T-cell (primary cell): Measurements from ENCODE around the gene HSP90AB1. TPM values are rescaled to one million over a fixed set of nuclear protein-coding genes. Genes with fewer than 3 reads are reported as not detected.
A peak's percentile ranks its signal among the peaks of the same experiment; 100 is the strongest.

Source experiments
- ATAC-seq, 4 experiments: fragments of 200-7000 bp in 3 of 4; fragments of 150-1000 bp in 1 of 4; cut with Tn5 transposase; replicated peaks in 1 of 4; 1 replicate in 3 of 4; 2 replicates in 1 of 4; pipeline ENCODE4 v1.10.0; 2021; ENCODE audit warnings: moderate library complexity in 3 of 4, mild to moderate bottlenecking in 2 of 4, moderate number of reproducible peaks in 1 of 4
- CTCF ChIA-PET, 2 donors: fragments of 300-600 bp; sonication (Branson Sonifier 250); formaldehyde crosslinking; loops; one replicate each; lab custom pipeline; 2022; ENCODE audit warnings: antibody characterized with exemption in 2 of 2; lab: Charles Lee
- POLR2A ChIA-PET, 2 donors: fragments of 300-600 bp; sonication (Branson Sonifier 250); formaldehyde crosslinking; loops; one replicate each; lab custom pipeline; 2022; ENCODE audit warnings: antibody characterized with exemption in 2 of 2; lab: Charles Lee
- DNase-seq, 35 experiments: peaks; one replicate each; pipeline versions ENCODE4 v3.0.0 to v3.0.0-alpha.2; 2013 to 2023
- H3K27ac ChIP-seq: one replicate; pipeline ENCODE4 v1.5.1; 2013; ENCODE audit warnings: low read length
- H3K27me3 ChIP-seq, 2 experiments: replicated peaks in 1 of 2; 1 replicate in 1 of 2; 2 replicates in 1 of 2; pipeline versions ENCODE4 v1.6.1 to v1.7.0; 2013; ENCODE audit warnings: low read length in 1 of 2, mixed read lengths in 1 of 2; ENCODE audit not compliant: control insufficient read depth in 2 of 2, insufficient read depth in 2 of 2; ENCODE audit errors: extremely low read depth in 1 of 2
- H3K36me3 ChIP-seq, 2 donors: 1 replicate in 1 of 2; 2 replicates in 1 of 2; pipeline versions ENCODE4 v1.6.1 to v1.7.0; 2013; ENCODE audit warnings: low read length in 1 of 2; ENCODE audit not compliant: control insufficient read depth in 2 of 2, insufficient read depth in 1 of 2; ENCODE audit errors: extremely low read depth in 1 of 2
- H3K4me1 ChIP-seq, 2 experiments: 1 replicate in 1 of 2; 2 replicates in 1 of 2; pipeline versions ENCODE4 v1.6.1 to v1.7.0; 2013; ENCODE audit warnings: low read length in 2 of 2, mixed read lengths in 1 of 2; ENCODE audit not compliant: insufficient read depth in 2 of 2, control insufficient read depth in 1 of 2; ENCODE audit errors: extremely low read depth in 1 of 2
- H3K4me3 ChIP-seq, 2 donors: 1 replicate in 1 of 2; 2 replicates in 1 of 2; pipeline versions ENCODE4 v1.5.1 to v1.7.0; 2013; ENCODE audit warnings: mild to moderate bottlenecking in 2 of 2, low read length in 1 of 2, moderate library complexity in 1 of 2; ENCODE audit not compliant: control insufficient read depth in 1 of 2; ENCODE audit errors: extremely low read depth in 1 of 2
- H3K9me3 ChIP-seq: 2 replicates; pipeline ENCODE4 v1.7.0; 2013
- H3K27ac Mint-ChIP-seq, 2 donors: one replicate each; pipeline ENCODE4 v1.8.0; 2020 to 2021; ENCODE audit warnings: mild to moderate bottlenecking in 2 of 2, mixed read lengths in 2 of 2
- H3K27me3 Mint-ChIP-seq, 2 donors: one replicate each; pipeline ENCODE4 v1.8.0; 2021 to 2022; ENCODE audit warnings: mixed read lengths in 2 of 2
- H3K36me3 Mint-ChIP-seq: one replicate; pipeline ENCODE4 v1.8.0; 2021; ENCODE audit warnings: mixed read lengths
- H3K4me1 Mint-ChIP-seq, 3 donors: one replicate each; pipeline ENCODE4 v1.8.0; 2020 to 2022; ENCODE audit warnings: mixed read lengths in 3 of 3, mild to moderate bottlenecking in 1 of 3
- H3K4me3 Mint-ChIP-seq, 3 donors: one replicate each; pipeline ENCODE4 v1.8.0; 2020 to 2022; ENCODE audit warnings: mild to moderate bottlenecking in 3 of 3, mixed read lengths in 3 of 3, moderate library complexity in 3 of 3
- H3K9me3 Mint-ChIP-seq, 3 donors: one replicate each; pipeline ENCODE4 v1.8.0; 2020 to 2022; ENCODE audit warnings: mixed read lengths in 3 of 3
- WGBS: methylation state at CpG from one replicate; pipeline ENCODE4 v1.1.5; 2013; ENCODE audit warnings: missing lambda C conversion rate; ENCODE audit not compliant: insufficient coverage; 5-methylcytosine and 5-hydroxymethylcytosine counted together
- total RNA-seq, 35 experiments: library from RNA in 6 of 35; stranded (reverse) in 6 of 35; fragments of 120-200 nt in 1 of 35; gene quantifications; one replicate each; pipeline versions ENCODE4 v1.2.1 to v1.2.4 and lab custom pipeline; 2013 to 2026

The HSP90AB1 gene
- total RNA-seq, 5 donors from 2014 or later (not counting 1 experiment from before 2014, with no cell fraction given): 394 to 454 (median 404) TPM

- H3K4me1 Mint-ChIP-seq: peaks cover 38 to 66% (median 48%) of the 10 kb centered on the region in 3 donors
- ChIA-PET CTCF (interaction anchor here (0.6 to 0.8 kb wide), 2 partner anchors 17 to 18 kb away, joined by 3 to 5 read pairs; partner anchors contain the start of gene HSP90AB1 (in 1 of the 2)), POLR2A (interaction anchor here in 1 of 2 donors (0.9 kb wide), 1 partner anchor 12 kb away, joined by 7 read pairs; no protein-coding TSS in a partner anchor)
- peaks cover 5% of the 10 kb centered on the region for H3K36me3 Mint-ChIP-seq
- Histone ChIP-seq H3K27ac (peak within 1 kb of the TSS; percentile 87), H3K36me3 (peaks cover 0 to 7% of the 10 kb centered on the region in 2 donors), H3K9me3 (no peaks in the 10 kb centered on the region), H3K4me1 (peaks cover 17 to 46% of the 10 kb centered on the region in 2 experiments), H3K27me3 (peaks cover 0 to 21% of the 10 kb centered on the region in 2 experiments), H3K4me3 (peak within 1 kb of the TSS; percentile 79 to 82)
- DNase-seq: peak; percentile 80 to 97 (median 92)
- H3K27ac Mint-ChIP-seq: peak within 1 kb of the TSS; percentile 90 to 98
- H3K4me3 Mint-ChIP-seq: peak within 1 kb of the TSS; percentile 88 to 95 (median 93)
- ATAC-seq: peak; percentile 76 to 84 (median 80)
- peaks cover 5 to 19% of the 10 kb centered on the region in 2 donors for H3K27me3 Mint-ChIP-seq
- no peaks in the 10 kb centered on the region for H3K9me3 Mint-ChIP-seq
- WGBS: under 1% methylated on average over 65 of the region's 72 CpGs
Observed at GRCh38 chr6:44265007-44265721, 18.3 kb downstream of the HSP90AB1 start, which contains the start of gene NFKBIE. NFKBIE (minus strand) TSS chr6:44265551; CDS start chr6:44265346, 205 bp downstream.

DNA sequence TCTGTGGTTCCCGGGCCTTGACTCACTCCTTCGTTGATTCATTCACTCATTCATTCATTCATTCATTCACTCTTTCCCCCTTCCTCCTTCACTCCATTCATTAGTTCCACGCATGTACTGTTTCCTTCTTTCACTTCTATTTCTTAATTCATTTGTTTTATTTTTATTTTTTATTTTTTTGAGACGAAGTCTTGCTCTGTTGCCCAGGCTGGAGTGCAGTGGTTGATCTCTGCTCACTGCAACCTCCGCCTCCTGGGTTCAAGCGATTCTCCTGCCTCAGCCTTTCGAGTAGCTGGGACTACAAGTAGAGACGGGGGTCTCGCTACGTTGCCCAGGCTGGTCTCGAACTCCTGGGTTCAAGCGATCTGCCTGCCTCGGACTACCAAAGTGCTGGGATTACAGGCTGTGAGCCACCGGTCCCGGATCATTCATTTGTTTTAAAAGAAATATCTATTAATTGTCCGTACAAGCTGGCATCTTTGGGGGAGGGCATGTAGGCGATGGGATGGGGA lies 18.9 kb downstream of the HSP90AB1 start:
- Mint-ChIP-seq H3K27me3 (peaks cover 5 to 19% of the 10 kb centered on the region in 2 donors), H3K9me3 (no peaks in the 10 kb centered on the region), H3K36me3 (peaks cover 5% of the 10 kb centered on the region), H3K27ac (peak overlapping the region; percentile 80), H3K4me1 (peaks cover 38 to 65% (median 47%) of the 10 kb centered on the region in 3 donors), H3K4me3 (peak overlapping the region; percentile 88 to 95 (median 93))
- peaks cover 17 to 46% of the 10 kb centered on the region in 2 experiments for H3K4me1 ChIP-seq
- ATAC-seq (no peak), DNase-seq (no peak)
- CTCF ChIA-PET: interaction anchor here in 1 of 2 donors (0.6 kb wide), 1 partner anchor 19 kb away, joined by 3 read pairs; the partner anchor contains the start of gene HSP90AB1
- no peaks in the 10 kb centered on the region for H3K9me3 ChIP-seq
- peaks cover 0 to 23% of the 10 kb centered on the region in 2 experiments for H3K27me3 ChIP-seq
- peaks cover 0 to 3% of the 10 kb centered on the region in 2 donors for H3K36me3 ChIP-seq
- peak overlapping the region; percentile 87 for H3K27ac ChIP-seq
- peak overlapping the region in 1 of 2 donors; percentile 82 for H3K4me3 ChIP-seq
- WGBS: 64% methylated on average over 12 of the region's 17 CpGs
- POLR2A ChIA-PET: no interaction called here

- DNase-seq: no peak
- POLR2A ChIA-PET: interaction anchor here in 1 of 2 donors (0.5 kb wide), 1 partner anchor 61 kb away, joined by 3 read pairs; no protein-coding TSS in a partner anchor
Observed at GRCh38 chr6:44266347-44266746, 19.4 kb downstream of the HSP90AB1 start.

GRCh38 chr6:44267252-44267651 lies 20.4 kb downstream of the HSP90AB1 start:
- DNase-seq (no peak), ATAC-seq (no peak)
- peak overlapping the region in 1 of 2 donors; percentile 23 for H3K27ac Mint-ChIP-seq
- Histone ChIP-seq H3K27ac (no peak overlapping the region), H3K36me3 (peaks cover 0 to under 1% of the 10 kb centered on the region in 2 donors), H3K9me3 (no peaks in the 10 kb centered on the region), H3K4me3 (no peak overlapping the region), H3K4me1 (peaks cover 17 to 43% of the 10 kb centered on the region in 2 experiments), H3K27me3 (peaks cover 7 to 37% of the 10 kb centered on the region in 2 experiments)
- H3K36me3 Mint-ChIP-seq: no peaks in the 10 kb centered on the region
- H3K4me1 Mint-ChIP-seq: peaks cover 33 to 58% (median 45%) of the 10 kb centered on the region in 3 donors
- 80% methylated on average over 3 of the region's 10 CpGs for WGBS
- H3K27me3 Mint-ChIP-seq: peaks cover 17 to 32% of the 10 kb centered on the region in 2 donors
- H3K4me3 Mint-ChIP-seq: no peak overlapping the region
- H3K9me3 Mint-ChIP-seq: no peaks in the 10 kb centered on the region
- ChIA-PET POLR2A (no interaction called here), CTCF (interaction anchor here (0.6 to 1.6 kb wide), 7 partner anchors 28 to 171 kb away, joined by 3 to 9 read pairs (median 5); partner anchors contain the start of genes AARS2 (in 1 of the 2) and SLC29A1 (in 1 of the 2))

More at GRCh38 chr6:44266347-44266746, 19.4 kb downstream of the HSP90AB1 start:
- peaks cover 2 to 28% of the 10 kb centered on the region in 2 experiments for H3K27me3 ChIP-seq
- no peak for ATAC-seq
- no peaks in the 10 kb centered on the region for H3K36me3 Mint-ChIP-seq
- CTCF ChIA-PET: interaction anchor here (0.6 to 1.6 kb wide), 7 partner anchors 27 to 170 kb away, joined by 3 to 9 read pairs (median 5); partner anchors contain the start of genes AARS2 (in 1 of the 2) and SLC29A1 (in 1 of the 2)
- peaks cover 38 to 64% (median 45%) of the 10 kb centered on the region in 3 donors for H3K4me1 Mint-ChIP-seq
- H3K4me3 Mint-ChIP-seq: peak overlapping the region; percentile 88 to 95 (median 93)
- H3K9me3 Mint-ChIP-seq: no peaks in the 10 kb centered on the region
- H3K36me3 ChIP-seq: peaks cover 0 to 3% of the 10 kb centered on the region in 2 donors
- peaks cover 9 to 23% of the 10 kb centered on the region in 2 donors for H3K27me3 Mint-ChIP-seq
- no peak overlapping the region for H3K4me3 ChIP-seq
- no peak overlapping the region for H3K27ac ChIP-seq
- H3K4me1 ChIP-seq: peaks cover 17 to 50% of the 10 kb centered on the region in 2 experiments
- H3K9me3 ChIP-seq: no peaks in the 10 kb centered on the region
- H3K27ac Mint-ChIP-seq: peak overlapping the region; percentile 23 to 44
- WGBS: 100% methylated on average over 1 of the region's 3 CpGs

DNA sequence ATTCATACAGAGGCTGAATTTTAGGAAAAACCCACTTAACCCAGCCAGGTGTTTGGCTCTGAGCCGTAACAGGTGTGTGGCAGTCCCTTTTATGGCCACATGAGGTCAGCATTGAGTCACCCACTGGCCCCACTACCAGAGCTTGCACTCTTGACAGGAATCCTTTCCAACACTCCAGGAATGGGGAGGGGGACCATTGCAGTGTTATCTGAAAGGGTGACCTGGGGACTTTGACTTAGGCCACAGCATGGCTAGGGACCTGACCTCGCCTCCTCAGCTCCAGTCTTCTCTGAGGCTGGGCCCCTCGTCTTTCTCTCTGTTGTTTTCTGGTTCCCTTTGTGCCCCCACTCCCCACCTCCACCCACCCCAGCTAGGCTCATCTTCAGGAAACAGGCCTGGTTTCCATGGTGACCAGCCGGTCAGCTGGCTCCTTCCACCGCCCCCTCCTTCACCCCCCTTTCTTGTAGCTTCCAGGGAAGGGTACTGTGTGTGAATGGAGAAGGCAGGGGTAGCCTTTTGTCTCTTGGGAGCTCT lies 21.3 kb downstream of the HSP90AB1 start:
- CTCF ChIA-PET: interaction anchor here (0.5 to 2.0 kb wide), 16 partner anchors 9 to 1364 kb away, joined by 3 to 15 read pairs (median 3); no protein-coding TSS in a partner anchor
- Mint-ChIP-seq H3K27ac (peak overlapping the region in 1 of 2 donors; percentile 27), H3K4me3 (no peak overlapping the region), H3K4me1 (peaks cover 24 to 49% (median 36%) of the 10 kb centered on the region in 3 donors), H3K36me3 (no peaks in the 10 kb centered on the region), H3K9me3 (no peaks in the 10 kb centered on the region), H3K27me3 (peaks cover 26 to 41% of the 10 kb centered on the region in 2 donors)
- no peaks in the 10 kb centered on the region for H3K36me3 ChIP-seq
- no peaks in the 10 kb centered on the region for H3K9me3 ChIP-seq
- H3K4me3 ChIP-seq: no peak overlapping the region
- 40% methylated on average over 3 of the region's 5 CpGs for WGBS
- POLR2A ChIA-PET: interaction anchor here (0.7 kb wide), 2 partner anchors 41 to 88 kb away, joined by 3 to 13 read pairs; no protein-coding TSS in a partner anchor
- peak in 1 of 4 experiments; percentile 16 for ATAC-seq
- H3K27me3 ChIP-seq: peaks cover 7 to 46% of the 10 kb centered on the region in 2 experiments
- H3K27ac ChIP-seq: no peak overlapping the region
- peaks cover 14 to 34% of the 10 kb centered on the region in 2 experiments for H3K4me1 ChIP-seq
- DNase-seq: peak in 28 of 35 experiments; percentile 29 to 86 (median 56)
